ENCODE data around the gene GPR75.

The GPR75 gene

DNA sequence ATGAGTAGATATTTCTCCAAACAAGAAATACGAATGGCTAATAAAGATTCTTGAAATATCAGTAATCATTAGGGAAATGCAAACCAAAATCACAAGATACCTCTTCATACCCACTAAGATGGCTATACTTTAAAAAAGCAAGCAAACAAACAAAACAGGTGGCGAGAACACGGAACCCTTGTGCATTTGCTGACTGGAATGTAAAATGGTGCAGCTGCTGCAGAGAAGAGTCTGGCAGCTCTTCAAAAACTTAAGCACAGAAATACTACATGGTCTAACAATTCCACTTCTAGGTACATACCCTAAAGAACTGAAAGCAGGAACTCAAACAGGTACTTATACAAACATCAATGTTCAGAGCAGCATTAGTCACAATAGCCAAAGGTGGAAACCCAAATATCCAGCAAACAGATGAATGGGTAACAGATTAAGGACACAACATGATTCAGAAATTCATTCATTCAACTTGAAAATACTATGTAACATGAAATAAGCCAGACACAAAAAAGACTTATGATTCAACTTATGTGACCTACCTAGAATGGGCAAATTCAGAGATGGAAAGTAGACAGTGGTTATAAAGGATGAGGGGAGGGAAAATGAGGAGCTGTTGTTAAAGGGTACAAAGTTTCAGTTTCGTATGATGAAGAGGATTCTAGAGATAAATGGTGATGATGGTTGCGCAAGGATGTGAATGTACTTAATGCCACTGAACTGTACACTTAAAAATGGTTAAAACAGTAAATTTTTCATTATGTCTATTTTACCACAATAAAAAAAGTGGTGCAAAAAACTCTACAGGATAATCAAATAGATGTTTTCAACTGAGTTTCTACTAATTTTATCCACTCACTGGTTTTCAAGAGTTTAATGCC, 26.9 kb upstream of the GPR75 start:
- TF ChIP-seq, protein P1, sequence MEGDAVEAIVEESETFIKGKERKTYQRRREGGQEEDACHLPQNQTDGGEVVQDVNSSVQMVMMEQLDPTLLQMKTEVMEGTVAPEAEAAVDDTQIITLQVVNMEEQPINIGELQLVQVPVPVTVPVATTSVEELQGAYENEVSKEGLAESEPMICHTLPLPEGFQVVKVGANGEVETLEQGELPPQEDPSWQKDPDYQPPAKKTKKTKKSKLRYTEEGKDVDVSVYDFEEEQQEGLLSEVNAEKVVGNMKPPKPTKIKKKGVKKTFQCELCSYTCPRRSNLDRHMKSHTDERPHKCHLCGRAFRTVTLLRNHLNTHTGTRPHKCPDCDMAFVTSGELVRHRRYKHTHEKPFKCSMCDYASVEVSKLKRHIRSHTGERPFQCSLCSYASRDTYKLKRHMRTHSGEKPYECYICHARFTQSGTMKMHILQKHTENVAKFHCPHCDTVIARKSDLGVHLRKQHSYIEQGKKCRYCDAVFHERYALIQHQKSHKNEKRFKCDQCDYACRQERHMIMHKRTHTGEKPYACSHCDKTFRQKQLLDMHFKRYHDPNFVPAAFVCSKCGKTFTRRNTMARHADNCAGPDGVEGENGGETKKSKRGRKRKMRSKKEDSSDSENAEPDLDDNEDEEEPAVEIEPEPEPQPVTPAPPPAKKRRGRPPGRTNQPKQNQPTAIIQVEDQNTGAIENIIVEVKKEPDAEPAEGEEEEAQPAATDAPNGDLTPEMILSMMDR (IDR thresholded peaks at IDR 0.05; ENCODE audit: insufficient read depth, low read depth, low read length, missing control alignments): no peak
- no peak for DNase-seq (ENCODE audit: low read depth)
- H3K4me3 ChIP-seq (ENCODE audit: low read length): no peak overlapping the region

DNA sequence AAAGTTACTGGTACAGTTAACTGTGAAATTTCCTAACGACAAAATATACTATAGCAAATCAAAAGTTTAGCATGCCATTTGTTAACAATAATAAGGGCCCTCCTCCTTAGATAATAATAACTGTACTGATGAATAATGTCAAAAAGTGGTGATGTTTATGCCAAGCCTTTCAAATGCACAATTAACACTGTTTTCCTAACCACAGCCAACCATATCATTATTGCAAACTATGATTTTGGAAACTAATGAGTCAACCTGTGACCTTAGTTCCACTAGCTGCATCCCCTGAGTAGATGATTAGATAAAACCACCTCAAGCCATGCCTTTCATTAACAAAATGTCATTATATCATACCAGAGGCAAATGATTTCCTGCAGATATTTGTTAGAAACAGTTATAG, 25.1 kb upstream of the GPR75 start:
- TF ChIP-seq, protein P1 (IDR thresholded peaks at IDR 0.05; ENCODE audit: insufficient read depth, low read depth, low read length, missing control alignments): no peak
- H3K4me3 ChIP-seq (ENCODE audit: low read length): no peak overlapping the region
- DNase-seq (ENCODE audit: low read depth): no peak

DNA sequence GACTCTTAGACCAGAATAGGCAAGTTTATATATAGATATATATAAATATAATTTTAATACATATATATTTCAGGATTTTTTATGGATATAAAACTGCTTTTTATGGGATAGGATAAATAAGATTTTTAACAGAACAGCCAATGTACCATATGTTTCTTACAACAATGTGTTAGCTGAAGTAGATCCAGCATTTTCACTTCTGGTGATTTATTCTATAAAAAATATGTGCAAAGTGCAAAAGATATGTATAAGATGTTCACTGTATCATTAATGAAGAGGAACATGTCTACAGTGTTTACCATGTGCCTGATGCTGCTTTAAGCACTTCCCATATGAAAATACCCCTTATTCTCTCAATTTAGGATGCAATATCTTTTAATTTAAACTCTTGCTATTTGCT, 22.2 kb upstream of the GPR75 start:
- TF ChIP-seq, protein P1 (IDR thresholded peaks at IDR 0.05; ENCODE audit: insufficient read depth, low read depth, low read length, missing control alignments): no peak
- no peak for DNase-seq (ENCODE audit: low read depth)
- H3K4me3 ChIP-seq (ENCODE audit: low read length): no peak overlapping the region

DNA sequence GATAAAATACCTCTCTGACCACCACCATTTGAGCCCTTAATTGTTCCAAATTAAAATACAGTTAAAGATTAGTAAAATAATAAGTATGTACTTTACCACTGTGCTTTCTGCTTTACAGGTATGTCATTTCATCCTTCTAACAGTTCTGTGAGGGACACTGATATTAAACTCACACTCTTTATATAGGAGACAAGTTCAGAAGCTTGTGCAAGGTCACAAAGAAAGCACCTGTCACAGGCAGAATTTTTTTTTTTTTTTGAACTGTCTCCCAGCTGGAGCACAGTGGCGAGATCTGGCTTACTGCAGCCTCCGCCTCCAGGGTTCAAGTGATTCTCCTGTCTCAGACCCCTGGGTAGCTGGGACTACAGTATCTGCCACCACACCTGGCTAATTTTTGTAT, 21.6 kb upstream of the GPR75 start:
- TF ChIP-seq, protein P1 (IDR thresholded peaks at IDR 0.05; ENCODE audit: insufficient read depth, low read depth, low read length, missing control alignments): no peak
- no peak for DNase-seq (ENCODE audit: low read depth)
- H3K4me3 ChIP-seq (ENCODE audit: low read length): no peak overlapping the region

DNA sequence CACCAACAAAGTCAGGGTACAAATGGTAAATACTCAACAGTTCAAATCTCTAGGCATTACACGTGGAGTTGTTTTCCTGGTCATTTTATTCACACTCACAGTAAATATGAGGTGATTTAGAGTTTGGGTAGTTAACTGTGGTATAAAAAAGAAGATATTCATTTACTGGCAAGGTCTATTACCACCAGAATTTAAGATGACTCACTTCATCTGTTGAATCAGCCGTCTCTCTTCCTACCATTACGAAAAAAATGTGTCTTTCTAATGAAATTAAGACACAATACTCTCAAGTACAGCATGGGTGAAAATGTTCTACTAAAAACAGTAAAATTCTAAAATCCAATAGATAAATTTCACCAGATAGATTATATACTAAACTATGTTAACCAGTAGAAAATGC, 21.0 kb upstream of the GPR75 start:
- no peak overlapping the region for H3K4me3 ChIP-seq (ENCODE audit: low read length)
- TF ChIP-seq, protein P1 (IDR thresholded peaks at IDR 0.05; ENCODE audit: insufficient read depth, low read depth, low read length, missing control alignments): no peak
- peak; percentile 53 for DNase-seq (ENCODE audit: low read depth)

DNA sequence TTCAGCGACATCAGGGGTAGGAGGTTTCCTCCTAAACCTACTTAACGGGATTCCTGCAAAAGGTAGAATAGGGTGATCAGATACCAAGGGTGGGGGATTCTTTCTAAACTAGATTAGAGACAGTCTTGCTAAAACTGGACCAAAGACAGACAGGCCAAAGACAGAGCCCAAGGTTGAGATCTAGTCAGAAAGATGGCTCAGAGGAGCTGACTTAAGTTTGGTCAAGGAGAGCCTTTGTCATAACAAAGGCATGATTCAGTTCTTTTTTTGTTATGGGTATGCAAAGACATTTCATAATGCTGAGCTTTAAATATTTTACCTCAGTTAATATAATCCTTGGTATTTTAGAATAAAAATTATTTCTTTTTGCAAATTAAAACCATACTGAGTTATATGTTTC, 17.8 kb upstream of the GPR75 start:
- H3K4me3 ChIP-seq (ENCODE audit: low read length): no peak overlapping the region
- no peak for DNase-seq (ENCODE audit: low read depth)
- TF ChIP-seq, protein P1 (IDR thresholded peaks at IDR 0.05; ENCODE audit: insufficient read depth, low read depth, low read length, missing control alignments): no peak

DNA sequence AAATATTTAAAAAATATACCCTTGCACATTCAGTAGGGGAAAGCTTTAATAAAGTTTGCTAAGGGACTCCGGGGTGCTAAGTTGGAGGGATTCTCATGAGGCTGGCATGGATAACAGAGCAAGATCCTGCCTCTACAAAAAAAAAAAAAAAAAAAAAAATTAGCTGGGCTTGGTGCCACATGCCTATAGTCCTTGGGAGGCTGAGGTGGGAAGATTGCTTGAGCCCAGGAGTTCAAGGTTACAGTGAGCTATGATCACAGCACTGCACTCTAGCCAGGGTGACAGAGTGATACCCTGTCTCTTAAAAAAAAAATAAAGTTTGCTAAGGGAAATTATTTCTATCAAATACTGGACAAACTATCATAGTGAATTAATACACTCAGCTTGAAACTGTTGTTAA, 17.3 kb upstream of the GPR75 start:
- no peak for DNase-seq (ENCODE audit: low read depth)
- H3K4me3 ChIP-seq (ENCODE audit: low read length): no peak overlapping the region
- TF ChIP-seq, protein P1 (IDR thresholded peaks at IDR 0.05; ENCODE audit: insufficient read depth, low read depth, low read length, missing control alignments): no peak

All from epithelial cell of esophagus (primary cell).